Measurements from ENCODE around the gene BTRC. TPM values are rescaled to one million over a fixed set of nuclear protein-coding genes. Genes with fewer than 3 reads are reported as not detected.

The BTRC gene
- total and polyA plus RNA-seq, 12 donors: 9.5 to 49.9 (median 34.2) TPM

GRCh38 chr10:101400585-101400984 is 46.6 kb downstream of the BTRC start:
- DNase-seq (no peak), ATAC-seq (no peak)
- peaks cover 0 to 34% (median 15%) of the 10 kb centered on the region in 9 donors for H3K4me1 ChIP-seq
- intact Hi-C loops (cut with DNase I): no loop called here
- no peak overlapping the region for H3K27ac ChIP-seq
- TF ChIP-seq CTCF (IDR thresholded peaks at IDR 0.05): no peak
- 82 to 83% methylated on average over 3 of the region's 3 CpGs for WGBS, 2 donors
- H3K36me3 ChIP-seq: no peaks in the 10 kb centered on the region
- H3K4me3 ChIP-seq: no peak overlapping the region
- H3K9me3 ChIP-seq: no peaks in the 10 kb centered on the region
- H3K27me3 ChIP-seq: no peaks in the 10 kb centered on the region

- ATAC-seq: no peak
- peaks cover 0 to 5% (median 0%) of the 10 kb centered on the region in 9 donors for H3K36me3 ChIP-seq
Measured at GRCh38 chr10:101402711-101403110, 48.7 kb downstream of the BTRC start.

DNA sequence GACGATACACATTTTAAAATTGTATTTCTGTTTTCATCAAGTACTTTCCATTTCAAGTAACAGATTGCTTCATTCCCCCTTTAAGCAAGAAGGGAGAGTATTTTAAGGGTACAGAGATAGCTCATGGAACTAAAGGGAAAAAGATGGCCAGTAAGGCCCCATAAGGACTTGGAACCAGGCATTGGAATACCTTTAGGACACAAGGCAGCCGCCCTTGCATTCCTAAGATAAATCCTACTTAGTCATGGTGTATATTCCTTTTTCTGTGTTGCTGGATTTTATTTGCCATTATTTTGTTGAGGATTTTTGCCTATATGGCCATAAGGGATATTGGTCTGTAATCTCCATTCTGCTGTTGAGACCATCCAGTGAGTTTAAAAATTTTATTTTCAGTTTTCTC is 49.2 kb downstream of the BTRC start:
- Histone ChIP-seq H3K4me3 (no peak overlapping the region), H3K27ac (peak overlapping the region in 1 of 10 donors; percentile 10), H3K4me1 (peaks cover 0 to 22% (median 9%) of the 10 kb centered on the region in 9 donors), H3K36me3 (peaks cover 0 to 10% (median 0%) of the 10 kb centered on the region in 9 donors), H3K27me3 (no peaks in the 10 kb centered on the region), H3K9me3 (no peaks in the 10 kb centered on the region)
- no peak for DNase-seq
- no peak for TF ChIP-seq CTCF (IDR thresholded peaks at IDR 0.05)
- intact Hi-C loops (cut with DNase I): no loop called here
- 45 to 63% methylated on average over 2 of the region's 2 CpGs for WGBS, 2 donors
- ATAC-seq: no peak

More at GRCh38 chr10:101402711-101403110, 48.7 kb downstream of the BTRC start:
- no peak for TF ChIP-seq CTCF (IDR thresholded peaks at IDR 0.05)
- H3K4me1 ChIP-seq: peaks cover 0 to 22% (median 9%) of the 10 kb centered on the region in 9 donors
- DNase-seq: no peak
- H3K27me3 ChIP-seq: no peaks in the 10 kb centered on the region
- no peaks in the 10 kb centered on the region for H3K9me3 ChIP-seq
- peak overlapping the region in 1 of 10 donors; percentile 10 for H3K27ac ChIP-seq
- no peak overlapping the region for H3K4me3 ChIP-seq
- intact Hi-C loops (cut with DNase I): no loop called here

DNA sequence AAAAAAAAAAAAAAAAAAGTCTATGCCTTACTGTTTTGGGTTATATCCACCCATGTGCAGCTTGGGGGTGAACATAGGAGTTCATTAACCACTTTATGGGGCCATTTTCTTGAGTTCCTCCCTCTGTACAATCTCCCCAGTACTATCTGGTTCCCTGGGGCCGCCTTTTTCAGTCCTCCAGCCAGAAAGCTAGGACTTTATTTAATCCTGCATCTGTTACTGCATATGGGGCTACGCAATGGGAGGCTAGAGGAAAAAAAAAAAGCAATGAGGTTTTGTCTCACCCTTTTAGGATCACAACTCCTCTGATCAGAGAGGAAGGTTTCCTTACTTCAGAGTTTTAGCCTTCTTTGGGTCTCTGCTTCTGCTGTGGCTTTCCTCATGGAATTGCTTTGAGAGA is 51.0 kb downstream of the BTRC start:
- no peak for DNase-seq
- no peaks in the 10 kb centered on the region for H3K27me3 ChIP-seq
- no peaks in the 10 kb centered on the region for H3K9me3 ChIP-seq
- H3K4me1 ChIP-seq: peaks cover 0 to 22% (median 9%) of the 10 kb centered on the region in 9 donors
- no peak overlapping the region for H3K4me3 ChIP-seq
- no peak for TF ChIP-seq CTCF (IDR thresholded peaks at IDR 0.05)
- no peak overlapping the region for H3K27ac ChIP-seq
- H3K36me3 ChIP-seq: peaks cover 0 to 25% (median 0%) of the 10 kb centered on the region in 9 donors
- ATAC-seq: no peak
- WGBS, 2 donors: 91 to 96% methylated on average over 2 of the region's 2 CpGs
- intact Hi-C loops (cut with DNase I): no loop called here
